Central memory CD8-positive, alpha-beta T cell (primary cell): ENCODE measurements around the gene FIBP.
A peak's percentile ranks its signal among the peaks of the same experiment; 100 is the strongest.

Experiments used
- ATAC-seq: fragments of 150-1000 bp; cut with Tn5 transposase; replicated peaks from 2 replicates; pipeline ENCODE4 v1.10.0; 2022; ENCODE audit warnings: mild to moderate bottlenecking, moderate FRiP score, moderate number of reproducible peaks; ENCODE audit not compliant: poor library complexity, severe bottlenecking; ENCODE audit errors: extremely low read depth
- DNase-seq, 2 donors: peaks; one replicate each; pipeline ENCODE4 v3.0.0; 2021; ENCODE audit warnings: low spot score in 2 of 2
- H3K27ac Mint-ChIP-seq: one replicate; pipeline ENCODE4 v1.8.0; 2022; ENCODE audit warnings: low read depth, mild to moderate bottlenecking, moderate library complexity, mixed read lengths
- H3K27me3 Mint-ChIP-seq: one replicate; pipeline ENCODE4 v1.8.0; 2022; ENCODE audit warnings: mixed read lengths
- H3K36me3 Mint-ChIP-seq: one replicate; pipeline ENCODE4 v1.8.0; 2022; ENCODE audit warnings: mild to moderate bottlenecking, moderate library complexity, mixed read lengths; ENCODE audit not compliant: insufficient read depth
- H3K4me1 Mint-ChIP-seq: one replicate; pipeline ENCODE4 v1.8.0; 2022; ENCODE audit warnings: mixed read lengths
- H3K4me3 Mint-ChIP-seq: one replicate; pipeline ENCODE4 v1.8.0; 2022; ENCODE audit warnings: mild to moderate bottlenecking, moderate library complexity, mixed read lengths
- H3K9me3 Mint-ChIP-seq: one replicate; pipeline ENCODE4 v1.8.0; 2022; ENCODE audit warnings: mixed read lengths

The FIBP gene

GRCh38 chr11:65861533-65862183 lies 26.6 kb downstream of the FIBP start:
- DNase-seq: no peak
- peaks cover 46% of the 10 kb centered on the region for H3K4me1 Mint-ChIP-seq
- H3K9me3 Mint-ChIP-seq: no peaks in the 10 kb centered on the region
- H3K4me3 Mint-ChIP-seq: peak overlapping the region; percentile 88
- H3K27ac Mint-ChIP-seq: no peak overlapping the region
- ATAC-seq: no peak
- H3K27me3 Mint-ChIP-seq: no peaks in the 10 kb centered on the region
- peaks cover 46% of the 10 kb centered on the region for H3K36me3 Mint-ChIP-seq

- ATAC-seq (no peak), DNase-seq (no peak)
- Mint-ChIP-seq H3K4me3 (peak overlapping the region; percentile 88), H3K36me3 (peaks cover 49% of the 10 kb centered on the region), H3K9me3 (no peaks in the 10 kb centered on the region), H3K27me3 (no peaks in the 10 kb centered on the region), H3K27ac (peak overlapping the region; percentile 82), H3K4me1 (peaks cover 51% of the 10 kb centered on the region)
These were observed 27.1 kb downstream of the FIBP start for GRCh38 chr11:65861165-65861505.

GRCh38 chr11:65860278-65861164 lies 27.8 kb downstream of the FIBP start, which contains the start of gene MUS81:
Gene MUS81 (plus strand): TSS chr11:65860433. CDS start chr11:65860754, 321 bp downstream.
- peak; percentile 59 for ATAC-seq
- no peaks in the 10 kb centered on the region for H3K9me3 Mint-ChIP-seq
- peak within 1 kb of the TSS; percentile 88 for H3K4me3 Mint-ChIP-seq
- H3K4me1 Mint-ChIP-seq: peaks cover 53% of the 10 kb centered on the region
- DNase-seq: peak; percentile 95 to 97
- H3K27ac Mint-ChIP-seq: peak within 1 kb of the TSS; percentile 90
- H3K27me3 Mint-ChIP-seq: no peaks in the 10 kb centered on the region
- H3K36me3 Mint-ChIP-seq: peaks cover 52% of the 10 kb centered on the region

- H3K36me3 Mint-ChIP-seq: peaks cover 54% of the 10 kb centered on the region
- peak overlapping the region; percentile 82 for H3K27ac Mint-ChIP-seq
- H3K27me3 Mint-ChIP-seq: no peaks in the 10 kb centered on the region
- H3K9me3 Mint-ChIP-seq: no peaks in the 10 kb centered on the region
- ATAC-seq (no peak), DNase-seq (peak in 1 of 2 donors; percentile 40)
- peak overlapping the region; percentile 88 for H3K4me3 Mint-ChIP-seq
- H3K4me1 Mint-ChIP-seq: peaks cover 56% of the 10 kb centered on the region
These were observed 28.4 kb downstream of the FIBP start for GRCh38 chr11:65859812-65860277.

- ATAC-seq (peak; percentile 63), DNase-seq (peak; percentile 90 to 92)
- Mint-ChIP-seq H3K36me3 (peaks cover 56% of the 10 kb centered on the region), H3K4me3 (peak overlapping the region; percentile 88), H3K4me1 (peaks cover 62% of the 10 kb centered on the region), H3K9me3 (no peaks in the 10 kb centered on the region), H3K27me3 (no peaks in the 10 kb centered on the region), H3K27ac (peak overlapping the region; percentile 90)
These were observed 29.0 kb downstream of the FIBP start for GRCh38 chr11:65859095-65859811.

GRCh38 chr11:65858681-65859087 lies 29.6 kb downstream of the FIBP start:
- no peaks in the 10 kb centered on the region for H3K27me3 Mint-ChIP-seq
- H3K27ac Mint-ChIP-seq: peak overlapping the region; percentile 90
- peak overlapping the region; percentile 88 for H3K4me3 Mint-ChIP-seq
- H3K9me3 Mint-ChIP-seq: no peaks in the 10 kb centered on the region
- ATAC-seq (no peak), DNase-seq (no peak)
- H3K36me3 Mint-ChIP-seq: peaks cover 62% of the 10 kb centered on the region
- H3K4me1 Mint-ChIP-seq: peaks cover 67% of the 10 kb centered on the region

GRCh38 chr11:65857853-65858680 lies 30.2 kb downstream of the FIBP start, which contains the start of gene CFL1:
Gene CFL1 (minus strand): TSS chr11:65858180. CDS start chr11:65858099, 81 bp downstream.
- Mint-ChIP-seq H3K4me3 (peak within 1 kb of the TSS; percentile 88), H3K36me3 (peaks cover 63% of the 10 kb centered on the region), H3K9me3 (no peaks in the 10 kb centered on the region), H3K27ac (peak within 1 kb of the TSS; percentile 90), H3K27me3 (no peaks in the 10 kb centered on the region), H3K4me1 (peaks cover 68% of the 10 kb centered on the region)
- DNase-seq (peak; percentile 88 to 95), ATAC-seq (peak; percentile 58)

GRCh38 chr11:65857500-65857852 lies 30.8 kb downstream of the FIBP start:
- no peaks in the 10 kb centered on the region for H3K9me3 Mint-ChIP-seq
- peaks cover 62% of the 10 kb centered on the region for H3K4me1 Mint-ChIP-seq
- peak overlapping the region; percentile 88 for H3K4me3 Mint-ChIP-seq
- peaks cover 64% of the 10 kb centered on the region for H3K36me3 Mint-ChIP-seq
- no peak for ATAC-seq
- DNase-seq: peak; percentile 61 to 64
- H3K27me3 Mint-ChIP-seq: no peaks in the 10 kb centered on the region
- peak overlapping the region; percentile 90 for H3K27ac Mint-ChIP-seq

- ATAC-seq (peak; percentile 5), DNase-seq (peak; percentile 68 to 74)
- Mint-ChIP-seq H3K27ac (peak overlapping the region; percentile 88), H3K9me3 (no peaks in the 10 kb centered on the region), H3K4me3 (peak overlapping the region; percentile 88), H3K27me3 (no peaks in the 10 kb centered on the region), H3K4me1 (peaks cover 65% of the 10 kb centered on the region), H3K36me3 (peaks cover 61% of the 10 kb centered on the region)
These were observed 31.4 kb downstream of the FIBP start for GRCh38 chr11:65856689-65857499.

GRCh38 chr11:65855927-65856363 lies 32.3 kb downstream of the FIBP start:
- H3K27me3 Mint-ChIP-seq: no peaks in the 10 kb centered on the region
- DNase-seq (no peak), ATAC-seq (no peak)
- peaks cover 58% of the 10 kb centered on the region for H3K4me1 Mint-ChIP-seq
- peak overlapping the region; percentile 88 for H3K4me3 Mint-ChIP-seq
- peaks cover 61% of the 10 kb centered on the region for H3K36me3 Mint-ChIP-seq
- no peaks in the 10 kb centered on the region for H3K9me3 Mint-ChIP-seq
- no peak overlapping the region for H3K27ac Mint-ChIP-seq
